ENCODE results near the gene AHI1.

DNA sequence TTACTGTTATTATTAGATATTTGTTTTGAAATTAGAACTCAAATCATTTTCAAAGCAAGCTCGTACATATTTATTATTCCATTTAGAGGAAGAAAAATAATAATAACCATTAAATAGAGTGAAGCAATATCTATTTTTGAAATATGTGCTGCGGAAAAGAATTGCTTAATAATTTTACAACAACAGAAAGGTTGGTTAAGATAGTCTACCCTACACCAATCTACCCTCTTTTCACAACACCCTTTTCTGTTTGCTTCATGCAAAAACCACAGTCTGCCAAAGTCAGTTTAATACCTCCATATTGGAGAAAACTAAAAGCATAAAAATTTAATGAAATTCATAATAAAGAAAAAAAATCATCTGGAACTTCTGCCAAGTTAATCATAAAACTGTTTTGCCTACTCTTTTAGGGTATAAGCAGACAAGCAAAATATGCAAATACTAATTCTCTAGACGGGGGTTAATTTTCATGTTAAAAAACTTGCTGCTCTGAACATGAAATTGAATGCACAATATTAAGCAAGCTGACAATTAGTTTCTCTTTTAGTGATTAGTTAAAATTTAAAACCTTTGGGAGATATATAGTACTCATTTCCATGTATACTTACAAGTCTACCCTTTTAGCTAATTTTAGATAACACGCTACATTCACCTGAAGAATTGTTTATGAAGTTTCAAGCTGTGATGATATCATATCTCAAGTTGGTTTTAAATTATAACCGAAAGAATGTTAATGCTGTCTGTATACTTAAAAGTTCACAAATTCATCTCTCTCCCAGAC is 100.2 kb downstream of the AHI1 start:
- TF ChIP-seq CTCF (optimal IDR thresholded peaks at IDR 0.05 in 1 of 3, IDR thresholded peaks at IDR 0.05 in 1 of 3, conservative IDR thresholded peaks at IDR 0.05 in 1 of 3; ENCODE audit: extremely low read depth in 1 of 3, insufficient read depth in 2 of 3, low read length in 3 of 3) (no peak), EZH2 (IDR thresholded peaks at IDR 0.05; ENCODE audit: low read length) (no peak)

All from keratinocyte (primary cell).